Measurements from ENCODE around the gene GABARAPL1.
A peak's percentile ranks its signal among the peaks of the same experiment; 100 is the strongest.
"Not testable (repeated sequence)": the region's sequence is repeated elsewhere in the genome, so short reads cannot be mapped to it uniquely, and the experiment has no call there.

The GABARAPL1 gene

GRCh38 chr12:10197879-10198278 lies 14.8 kb upstream of the GABARAPL1 start:
- DNase-seq (ENCODE audit: low read depth in 2 of 2), result no peak

GRCh38 chr12:10204495-10204894 lies 8.2 kb upstream of the GABARAPL1 start:
- DNase-seq (ENCODE audit: low read depth in 2 of 2), result not testable (repeated sequence)

GRCh38 chr12:10205220-10205807 lies 7.4 kb upstream of the GABARAPL1 start:
- no peak for DNase-seq (ENCODE audit: low read depth in 2 of 2)

GRCh38 chr12:10207136-10207535 lies 5.5 kb upstream of the GABARAPL1 start:
- no peak for DNase-seq (ENCODE audit: low read depth in 2 of 2)

- DNase-seq (ENCODE audit: low read depth in 2 of 2), result no peak
Measured at GRCh38 chr12:10210225-10210624, 2.5 kb upstream of the GABARAPL1 start.

- DNase-seq (ENCODE audit: low read depth in 2 of 2), result no peak
Measured at GRCh38 chr12:10211101-10211939, 1.4 kb upstream of the GABARAPL1 start.

- peak; percentile 72 to 77 for DNase-seq (ENCODE audit: low read depth in 2 of 2)
Measured at GRCh38 chr12:10211940-10212738, 538 bp upstream of the GABARAPL1 start.

GRCh38 chr12:10213168-10214135 lies 775 bp downstream of the GABARAPL1 start:
- peak; percentile 66 for DNase-seq (ENCODE audit: low read depth in 2 of 2)

GRCh38 chr12:10214136-10214894 lies 1.6 kb downstream of the GABARAPL1 start:
- DNase-seq (ENCODE audit: low read depth in 2 of 2), result no peak

GRCh38 chr12:10214895-10215267 lies 2.2 kb downstream of the GABARAPL1 start:
- DNase-seq (ENCODE audit: low read depth in 2 of 2), result no peak

GRCh38 chr12:10215436-10215835 lies 2.8 kb downstream of the GABARAPL1 start:
- no peak for DNase-seq (ENCODE audit: low read depth in 2 of 2)

GRCh38 chr12:10215946-10216345 lies 3.3 kb downstream of the GABARAPL1 start:
- DNase-seq (ENCODE audit: low read depth in 2 of 2), result peak in 1 of 2 donors; percentile 6

- DNase-seq (ENCODE audit: low read depth in 2 of 2), result no peak
Measured at GRCh38 chr12:10218021-10218420, 5.3 kb downstream of the GABARAPL1 start.

- no peak for DNase-seq (ENCODE audit: low read depth in 2 of 2)
Measured at GRCh38 chr12:10220398-10221077, 7.9 kb downstream of the GABARAPL1 start.

GRCh38 chr12:10221846-10222245 lies 9.2 kb downstream of the GABARAPL1 start:
- DNase-seq (ENCODE audit: low read depth in 2 of 2), result no peak

GRCh38 chr12:10223208-10223607 lies 10.5 kb downstream of the GABARAPL1 start:
- no peak for DNase-seq (ENCODE audit: low read depth in 2 of 2)

GRCh38 chr12:10225426-10225825 lies 12.7 kb downstream of the GABARAPL1 start:
- DNase-seq (ENCODE audit: low read depth in 2 of 2), result not testable (repeated sequence)

GRCh38 chr12:10226086-10226485 lies 13.4 kb downstream of the GABARAPL1 start:
- no peak for DNase-seq (ENCODE audit: low read depth in 2 of 2)

- no peak for DNase-seq (ENCODE audit: low read depth in 2 of 2)
Measured at GRCh38 chr12:10226731-10227130, 14.1 kb downstream of the GABARAPL1 start.

- DNase-seq (ENCODE audit: low read depth in 2 of 2), result no peak
Measured at GRCh38 chr12:10227648-10228047, 15.0 kb downstream of the GABARAPL1 start.

Data from stimulated activated CD4-positive, alpha-beta T cell treated with anti-CD3 and anti-CD28 coated beads, Interleukin-15, amount 100 ng/mL, for 48 hours (primary cell).